H1 (cell line): ENCODE results near the gene HDAC2.

Experiments used
- JUN ChIP-seq: IDR thresholded peaks from 2 replicates; pipeline ENCODE4 v1.6.1; 2011; ENCODE audit warnings: low read depth, mild to moderate bottlenecking, improper control_type of control experiment, low read length
- KDM1A ChIP-seq: fragments of 200-600, 300-600 bp; sonication (generic); IDR thresholded peaks from 2 replicates; pipeline ENCODE4 v1.7.1; 2016; ENCODE audit warnings: mild to moderate bottlenecking, low read length, borderline replicate concordance
- POLR2A ChIP-seq, 2 experiments: IDR thresholded peaks; 1 replicate in 1 of 2; 2 replicates in 1 of 2; pipeline ENCODE4 v1.6.1; 2011; ENCODE audit warnings: low read depth in 2 of 2, low read length in 2 of 2, mild to moderate bottlenecking in 2 of 2; ENCODE audit errors: control extremely low read depth in 1 of 2
- RNF2 ChIP-seq: fragments of 200-900, 300-1000 bp; sonication (generic); IDR thresholded peaks from 2 replicates; pipeline ENCODE4 v1.7.1; 2016; ENCODE audit warnings: borderline replicate concordance, low read depth, mild to moderate bottlenecking, antibody characterized with exemption, low read length; ENCODE audit not compliant: poor library complexity, severe bottlenecking; ENCODE audit errors: missing control alignments
- TCF12 ChIP-seq: IDR thresholded peaks from 2 replicates; pipeline ENCODE4 v1.6.1; 2011; ENCODE audit warnings: low read depth, mild to moderate bottlenecking, low read length
- TF ChIP-seq, protein P1 (sequence below), 3 experiments: IDR thresholded peaks; 1 replicate in 2 of 3; 2 replicates in 1 of 3; pipeline versions ENCODE4 v1.5.1 to v1.6.1; 2011; ENCODE audit warnings: low read length in 3 of 3, mild to moderate bottlenecking in 3 of 3, inconsistent platforms in 2 of 3, low read depth in 1 of 3, moderate library complexity in 1 of 3; ENCODE audit not compliant: insufficient read depth in 1 of 3; ENCODE audit errors: control extremely low read depth in 1 of 3
- TF ChIP-seq, protein P2 (sequence below): IDR thresholded peaks from 2 replicates; pipeline ENCODE4 v1.6.1; 2011; ENCODE audit warnings: low read depth, mild to moderate bottlenecking, low read length; ENCODE audit not compliant: insufficient read depth

DNA sequence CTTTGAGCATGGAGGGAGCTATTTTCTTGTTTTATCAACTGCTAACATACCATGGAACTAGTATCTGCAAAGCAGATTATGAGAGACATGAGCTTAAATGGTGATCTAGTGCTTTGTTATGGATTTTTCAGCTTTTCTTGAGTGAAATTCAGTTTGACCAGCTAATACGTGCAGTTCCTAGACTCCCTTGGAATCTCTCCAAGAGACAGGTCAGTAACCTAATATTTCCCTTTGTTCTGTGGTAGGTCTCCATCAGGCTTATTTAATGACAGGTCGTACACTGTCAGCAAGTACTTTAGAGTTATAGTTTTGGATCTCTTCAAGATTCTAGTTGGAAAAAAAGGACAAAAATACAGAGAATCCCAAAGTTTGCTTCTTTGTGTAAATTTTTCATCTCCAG is 43.9 kb downstream of the HDAC2 start:
- TF ChIP-seq TCF12 (no peak), POLR2A (IDR thresholded peaks at IDR 0.05; ENCODE audit: control extremely low read depth in 1 of 2, low read depth in 2 of 2, low read length in 2 of 2) (no peak), RNF2 (no peak), JUN (no peak), KDM1A (no peak)
- TF ChIP-seq, protein P1, sequence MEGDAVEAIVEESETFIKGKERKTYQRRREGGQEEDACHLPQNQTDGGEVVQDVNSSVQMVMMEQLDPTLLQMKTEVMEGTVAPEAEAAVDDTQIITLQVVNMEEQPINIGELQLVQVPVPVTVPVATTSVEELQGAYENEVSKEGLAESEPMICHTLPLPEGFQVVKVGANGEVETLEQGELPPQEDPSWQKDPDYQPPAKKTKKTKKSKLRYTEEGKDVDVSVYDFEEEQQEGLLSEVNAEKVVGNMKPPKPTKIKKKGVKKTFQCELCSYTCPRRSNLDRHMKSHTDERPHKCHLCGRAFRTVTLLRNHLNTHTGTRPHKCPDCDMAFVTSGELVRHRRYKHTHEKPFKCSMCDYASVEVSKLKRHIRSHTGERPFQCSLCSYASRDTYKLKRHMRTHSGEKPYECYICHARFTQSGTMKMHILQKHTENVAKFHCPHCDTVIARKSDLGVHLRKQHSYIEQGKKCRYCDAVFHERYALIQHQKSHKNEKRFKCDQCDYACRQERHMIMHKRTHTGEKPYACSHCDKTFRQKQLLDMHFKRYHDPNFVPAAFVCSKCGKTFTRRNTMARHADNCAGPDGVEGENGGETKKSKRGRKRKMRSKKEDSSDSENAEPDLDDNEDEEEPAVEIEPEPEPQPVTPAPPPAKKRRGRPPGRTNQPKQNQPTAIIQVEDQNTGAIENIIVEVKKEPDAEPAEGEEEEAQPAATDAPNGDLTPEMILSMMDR (IDR thresholded peaks at IDR 0.05; ENCODE audit: control extremely low read depth in 1 of 3, insufficient read depth in 1 of 3, low read depth in 1 of 3, low read length in 3 of 3): no peak
- TF ChIP-seq, protein P2, sequence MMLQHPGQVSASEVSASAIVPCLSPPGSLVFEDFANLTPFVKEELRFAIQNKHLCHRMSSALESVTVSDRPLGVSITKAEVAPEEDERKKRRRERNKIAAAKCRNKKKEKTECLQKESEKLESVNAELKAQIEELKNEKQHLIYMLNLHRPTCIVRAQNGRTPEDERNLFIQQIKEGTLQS: no peak
